ACHN (cell line): ENCODE data around the gene THAP4.
A peak's percentile ranks its signal among the peaks of the same experiment; 100 is the strongest.
"Not testable (repeated sequence)": the region's sequence is repeated elsewhere in the genome, so short reads cannot be mapped to it uniquely, and the experiment has no call there.

ENCODE experiments used
- DNase-seq: peaks from one replicate; pipeline ENCODE4 v3.0.0-alpha.2; 2015
- in situ Hi-C: cut with HindIII; loops from 2 replicates; pipeline ENCODE4 v1.10.0; 2017; ENCODE audit warnings: low sequenced_read_pairs, low pct_ligation_motif_present, low pct_unique_long_range_greater_than_20kb

Gene THAP4

GRCh38 chr2:241598487-241598886 lies 38.5 kb downstream of the THAP4 start:
- in situ Hi-C loops, result no loop called here
- DNase-seq, result peak; percentile 24

GRCh38 chr2:241598061-241598460 lies 38.9 kb downstream of the THAP4 start:
- in situ Hi-C loops, result no loop called here
- no peak for DNase-seq

- in situ Hi-C loops, result no loop called here
- DNase-seq, result no peak
Observed at GRCh38 chr2:241597561-241597960, 39.4 kb downstream of the THAP4 start.

- DNase-seq, result no peak
- in situ Hi-C loops, result no loop called here
Observed at GRCh38 chr2:241595600-241596140, 41.3 kb downstream of the THAP4 start.

GRCh38 chr2:241593271-241593670 lies 43.7 kb downstream of the THAP4 start:
- DNase-seq, result no peak
- in situ Hi-C loops, result no loop called here

GRCh38 chr2:241592126-241592845 lies 44.7 kb downstream of the THAP4 start:
- no peak for DNase-seq
- in situ Hi-C loops, result no loop called here

GRCh38 chr2:241590496-241591455 lies 46.2 kb downstream of the THAP4 start:
- in situ Hi-C loops, result not testable (repeated sequence)

GRCh38 chr2:241589863-241590262 lies 47.1 kb downstream of the THAP4 start:
- in situ Hi-C loops, DNase-seq: not testable (repeated sequence)

More at GRCh38 chr2:241590496-241591455, 46.2 kb downstream of the THAP4 start:
- DNase-seq, result not testable (repeated sequence)

- DNase-seq, result no peak
- in situ Hi-C loops, result no loop called here
Observed at GRCh38 chr2:241586564-241587264, 50.2 kb downstream of the THAP4 start.

GRCh38 chr2:241584436-241584835 lies 52.5 kb downstream of the THAP4 start:
- DNase-seq, result no peak
- in situ Hi-C loops, result no loop called here

GRCh38 chr2:241582806-241583205 lies 54.2 kb downstream of the THAP4 start:
- in situ Hi-C loops, result no loop called here
- no peak for DNase-seq

GRCh38 chr2:241582328-241582727 lies 54.6 kb downstream of the THAP4 start:
- DNase-seq, result no peak
- in situ Hi-C loops, result no loop called here

- no peak for DNase-seq
- in situ Hi-C loops, result no loop called here
Observed at GRCh38 chr2:241579281-241579680, 57.7 kb downstream of the THAP4 start.

GRCh38 chr2:241577413-241578122 lies 59.4 kb downstream of the THAP4 start:
- no peak for DNase-seq
- in situ Hi-C loops, result no loop called here

- no peak for DNase-seq
- in situ Hi-C loops, result no loop called here
Observed at GRCh38 chr2:241576293-241576654, 60.7 kb downstream of the THAP4 start.

GRCh38 chr2:241575624-241576292 lies 61.2 kb downstream of the THAP4 start:
- in situ Hi-C loops, result no loop called here
- no peak for DNase-seq

- in situ Hi-C loops, result no loop called here
- DNase-seq, result no peak
Observed at GRCh38 chr2:241574911-241575623, 61.9 kb downstream of the THAP4 start.
